ENCODE measurements around the gene CLK4.

The CLK4 gene

DNA sequence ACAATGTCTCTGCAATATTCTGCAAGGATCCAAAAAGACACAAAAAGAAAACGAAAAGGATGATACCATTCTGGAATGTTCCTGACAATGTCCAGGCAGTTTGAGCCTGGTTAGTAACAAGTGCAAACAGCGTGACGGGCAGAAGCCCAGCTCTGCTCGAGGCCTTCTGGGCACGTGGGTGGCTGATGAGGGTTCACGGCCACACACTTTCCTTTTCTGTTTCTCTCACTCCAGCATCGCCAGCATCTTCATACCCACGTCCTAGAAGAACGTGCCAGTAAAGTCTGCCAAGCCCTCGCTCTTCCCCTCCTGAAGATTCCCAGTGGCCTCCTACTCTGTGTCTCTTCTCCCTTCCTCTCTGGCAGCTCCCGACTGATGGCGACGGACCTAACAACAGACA lies 73.3 kb downstream of the CLK4 start:
- no peak for DNase-seq (ENCODE audit: low spot score)

Data from germinal center (tissue), 1 donor.